Measurements from ENCODE around the gene MPEG1.

The MPEG1 gene

GRCh38 chr11:59216641-59217564 lies 4.2 kb upstream of the MPEG1 start:
- DNase-seq = no peak

DNA sequence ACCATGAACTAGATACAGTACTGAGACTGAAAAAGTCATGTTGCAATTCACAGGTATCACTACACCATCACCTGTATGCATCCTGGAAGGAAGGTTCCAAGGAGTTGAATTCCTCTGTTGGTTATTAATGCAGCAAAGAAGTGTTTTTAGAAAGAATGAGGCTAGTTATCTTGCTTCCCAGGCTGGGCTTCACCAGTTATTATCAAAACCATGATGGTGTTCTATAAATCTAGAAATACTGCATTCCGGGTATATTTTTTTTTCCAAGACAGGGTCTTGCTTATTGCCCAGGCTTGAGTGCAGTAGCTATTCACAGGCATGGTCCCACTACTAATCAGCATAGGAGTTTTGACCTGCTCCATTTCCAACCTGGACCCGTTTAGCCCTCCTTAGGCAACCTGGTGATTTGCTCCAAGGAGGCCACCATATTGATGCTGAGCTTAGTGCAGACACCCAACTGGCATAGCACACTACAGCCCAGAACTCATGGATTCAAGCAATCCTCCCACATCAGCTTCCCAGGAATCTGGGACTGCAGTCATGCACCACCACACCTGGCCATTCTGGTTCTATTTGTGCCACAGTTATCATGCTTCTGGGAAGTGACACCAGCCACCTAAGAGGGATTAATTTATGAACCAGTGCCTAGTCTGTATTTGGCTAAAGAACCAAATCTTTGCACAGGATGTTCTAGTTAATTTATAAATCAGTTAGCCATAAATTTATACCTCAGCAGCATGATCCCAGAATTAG lies 1.6 kb upstream of the MPEG1 start:
- DNase-seq = no peak

DNA sequence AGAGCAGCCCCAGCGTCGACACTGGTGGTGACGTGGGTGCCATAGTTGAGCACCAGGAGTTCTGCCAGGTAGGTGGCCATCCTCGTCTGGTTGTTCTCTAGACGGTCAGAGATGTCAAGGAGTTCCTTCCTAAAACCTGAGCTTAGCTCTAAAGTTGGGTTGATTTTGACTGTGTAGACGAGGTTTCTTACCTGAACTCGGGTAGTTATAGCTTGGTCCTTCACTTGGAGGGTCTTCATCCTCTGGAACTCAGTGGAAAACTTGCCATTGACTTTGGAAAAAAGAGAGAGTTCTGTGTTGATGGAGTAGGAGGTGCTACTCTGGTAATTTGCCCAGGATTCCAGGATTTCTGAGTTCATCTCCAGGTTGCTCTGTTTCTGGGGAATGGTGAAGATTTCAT lies 505 bp downstream of the MPEG1 start:
- DNase-seq = no peak

DNA sequence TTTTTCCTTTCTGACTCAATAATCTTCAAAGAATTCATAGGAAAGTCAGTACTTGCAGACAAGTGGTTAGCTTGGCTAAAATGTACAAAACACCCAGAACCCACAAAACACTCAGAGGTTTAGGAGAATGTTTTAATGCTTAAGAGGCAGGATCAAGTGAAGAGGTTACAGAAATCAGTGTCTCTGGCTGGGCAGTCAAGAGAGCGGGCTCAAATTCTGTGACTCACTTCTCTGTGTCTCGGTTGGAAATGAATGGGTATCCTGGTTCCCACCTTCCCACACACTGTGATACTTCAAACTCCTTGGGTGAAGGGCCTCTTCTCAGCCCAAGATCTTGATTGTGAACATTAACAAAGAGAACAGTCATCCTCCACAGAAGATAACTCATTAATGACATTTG lies 3.8 kb downstream of the MPEG1 start:
- DNase-seq = no peak

- DNase-seq = no peak
Observed at GRCh38 chr11:59207988-59208451, 4.7 kb downstream of the MPEG1 start.

DNA sequence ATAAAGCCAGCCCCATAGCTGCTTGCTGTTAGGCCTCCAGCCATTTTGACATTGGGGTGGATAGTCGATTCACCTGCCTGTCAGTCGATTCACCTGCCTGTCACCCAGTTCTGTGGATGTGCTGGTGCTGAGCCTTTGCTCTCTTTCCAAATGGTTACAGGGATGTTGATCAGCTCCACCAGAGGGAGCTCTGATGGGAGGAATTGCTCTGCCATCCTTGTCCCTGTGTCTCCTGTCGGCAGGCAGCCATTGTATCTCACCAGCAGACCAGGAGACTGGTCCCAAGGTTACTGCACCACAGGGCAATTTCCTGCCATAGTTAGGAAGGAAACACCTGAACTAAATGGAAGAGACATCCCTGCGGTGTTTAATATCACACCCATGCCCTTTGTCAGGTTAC lies 6.1 kb downstream of the MPEG1 start:
- no peak for DNase-seq

DNA sequence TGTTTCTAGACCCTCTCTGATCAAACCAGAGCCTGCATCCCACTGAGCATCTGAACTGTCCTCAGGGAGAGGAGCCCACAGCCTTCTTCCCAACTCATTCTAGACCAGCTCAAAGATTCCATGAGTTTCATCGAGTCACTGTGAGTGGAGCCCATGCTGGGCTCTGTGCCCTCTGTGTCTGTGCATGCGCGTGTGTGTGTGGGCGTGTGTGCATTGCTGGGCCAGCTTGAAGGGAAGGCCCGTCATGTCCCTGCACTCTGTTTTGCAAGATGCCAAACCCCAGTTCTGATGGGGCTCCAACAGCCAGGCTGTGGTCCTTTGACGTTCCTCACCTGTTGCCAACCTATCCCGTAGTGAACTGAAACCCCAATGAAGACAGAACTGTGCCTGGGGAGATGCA lies 7.1 kb downstream of the MPEG1 start:
- no peak for DNase-seq

GRCh38 chr11:59204746-59205145 lies 8.0 kb downstream of the MPEG1 start:
- no peak for DNase-seq

GRCh38 chr11:59201353-59201752 lies 11.4 kb downstream of the MPEG1 start:
- DNase-seq = no peak

- no peak for DNase-seq
Observed at GRCh38 chr11:59200423-59200746, 12.3 kb downstream of the MPEG1 start.

GRCh38 chr11:59199546-59200422 lies 12.9 kb downstream of the MPEG1 start:
- DNase-seq = no peak

GRCh38 chr11:59198726-59199125 lies 14.0 kb downstream of the MPEG1 start:
- DNase-seq = no peak

DNA sequence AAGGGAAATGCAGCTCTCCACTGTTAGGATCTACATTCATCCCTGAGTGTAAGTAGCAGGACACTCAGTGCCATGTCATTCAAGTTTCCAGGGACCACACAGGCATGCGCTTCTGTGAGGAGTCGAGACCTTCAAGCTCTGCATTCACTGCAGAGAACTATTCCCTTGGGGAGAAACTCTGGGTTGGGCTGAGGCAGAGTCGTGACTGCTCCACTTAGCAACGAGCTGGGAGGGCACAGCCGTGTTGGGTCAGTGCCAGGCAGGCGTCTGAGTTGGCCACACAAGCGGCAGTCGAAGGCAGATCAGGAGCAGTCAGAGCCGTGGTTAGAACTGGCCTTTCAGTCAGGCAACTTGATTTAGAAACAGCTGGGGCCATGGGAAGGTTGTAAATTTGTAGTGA lies 14.7 kb downstream of the MPEG1 start:
- DNase-seq = no peak

DNA sequence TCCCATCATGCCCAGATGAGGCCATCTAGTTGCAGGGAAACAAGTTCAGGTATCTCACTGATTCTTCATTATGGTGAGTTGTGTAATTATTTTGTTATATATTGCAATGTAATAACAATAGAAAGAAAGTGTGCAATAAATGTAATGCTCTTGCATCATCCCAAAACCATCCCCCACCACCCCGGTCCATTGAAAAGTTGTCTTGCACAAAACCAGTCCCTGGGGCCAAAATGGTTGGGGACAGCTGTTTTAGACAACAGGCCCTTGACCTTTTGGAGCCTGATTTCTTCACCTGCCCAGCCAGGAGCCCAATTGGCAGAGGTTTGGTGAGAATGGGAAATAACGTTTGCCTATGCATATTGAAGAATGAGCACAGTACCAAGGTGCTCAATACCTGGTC lies 15.9 kb downstream of the MPEG1 start:
- no peak for DNase-seq

DNA sequence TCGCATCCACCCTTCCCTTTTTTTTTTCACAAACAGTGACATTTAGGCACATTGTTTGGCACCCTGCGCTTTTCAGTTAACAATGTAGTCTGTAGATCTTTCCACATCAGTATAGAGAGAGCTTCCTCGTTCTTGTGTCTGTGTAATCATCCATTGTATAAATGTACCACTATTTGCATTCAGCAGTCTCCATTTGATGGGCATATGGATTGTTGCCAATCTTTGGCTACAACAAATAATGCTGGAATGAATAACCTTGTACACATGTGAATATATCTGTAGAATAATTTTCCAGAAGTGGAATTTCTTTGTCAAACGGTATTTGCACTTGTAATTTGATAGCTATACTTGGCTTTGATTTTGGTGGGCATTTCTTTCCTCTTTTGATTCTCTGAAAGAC lies 17.1 kb downstream of the MPEG1 start:
- DNase-seq = no peak

GRCh38 chr11:59193587-59194130 lies 19.1 kb downstream of the MPEG1 start:
- no peak for DNase-seq

- no peak for DNase-seq
Observed at GRCh38 chr11:59192446-59193020, 20.2 kb downstream of the MPEG1 start.

GRCh38 chr11:59191890-59192289 lies 20.8 kb downstream of the MPEG1 start:
- no peak for DNase-seq

DNA sequence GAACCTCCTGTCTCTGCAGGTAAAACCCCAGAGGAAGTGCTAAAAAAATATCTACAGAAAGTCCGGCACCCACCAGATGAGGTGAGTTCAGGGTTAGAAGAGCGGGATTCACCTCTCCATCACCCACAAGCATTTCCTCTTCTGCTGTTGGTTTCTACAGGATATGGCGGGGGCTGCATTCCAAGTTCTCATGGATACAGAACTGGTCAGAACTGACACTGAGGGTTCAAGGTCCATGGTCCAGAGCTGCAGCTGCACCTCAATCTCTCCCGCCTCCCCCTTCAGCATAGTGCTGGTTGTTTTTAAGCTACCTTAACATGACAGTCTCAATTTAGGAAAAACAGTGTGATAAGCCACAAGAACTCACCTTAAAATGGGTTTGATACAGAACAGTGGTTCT lies 21.6 kb downstream of the MPEG1 start:
- no peak for DNase-seq

DNA sequence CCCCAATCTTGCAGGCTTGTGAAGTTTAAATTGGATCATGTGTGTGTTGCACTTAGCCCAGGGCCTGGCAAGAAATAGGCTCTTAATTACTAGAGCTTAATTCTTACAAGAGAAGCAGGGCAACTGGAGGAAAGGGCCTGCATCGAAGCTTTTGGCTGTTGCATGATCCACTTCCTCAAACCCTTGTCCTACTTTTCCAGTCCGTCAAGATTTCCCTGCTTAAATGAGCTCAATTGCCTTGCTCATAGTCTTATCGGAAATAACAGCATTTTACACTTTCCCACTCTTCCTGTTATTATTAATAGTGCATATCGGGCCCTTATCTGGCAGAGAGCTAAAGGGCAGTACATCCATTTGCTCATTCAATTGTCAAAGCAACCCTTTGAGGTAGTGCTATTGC lies 22.7 kb downstream of the MPEG1 start:
- no peak for DNase-seq

- no peak for DNase-seq
Observed at GRCh38 chr11:59188954-59189353, 23.8 kb downstream of the MPEG1 start.

- DNase-seq = no peak
Observed at GRCh38 chr11:59187587-59187986, 25.1 kb downstream of the MPEG1 start.

- no peak for DNase-seq
Observed at GRCh38 chr11:59187035-59187434, 25.7 kb downstream of the MPEG1 start.

All from activated gamma-delta T cell (primary cell).